Smooth muscle cell (in vitro differentiated cells): ENCODE results near the gene FAM78B. TPM values are rescaled to one million over a fixed set of nuclear protein-coding genes. Genes with fewer than 3 reads are reported as not detected.

ENCODE experiments used
- DNase-seq: peaks from one replicate; lab custom pipeline; 2025; ENCODE audit not compliant: unreplicated experiment; lab: John Stamatoyannopoulos, UW
- H2AFZ ChIP-seq: fragments of 200-600 bp; sonication (generic); 2 replicates; pipeline ENCODE4 v1.6.0; 2016; ENCODE audit warnings: antibody characterized with exemption, low read depth, mild to moderate bottlenecking
- H3F3A ChIP-seq: fragments of 200-600 bp; sonication (generic); 2 replicates; pipeline ENCODE4 v1.6.0; 2017; ENCODE audit warnings: antibody characterized with exemption, low read depth
- H3K27ac ChIP-seq: fragments of 200-600 bp; sonication (generic); 2 replicates; pipeline ENCODE4 v1.5.1; 2016; ENCODE audit warnings: low read depth, mild to moderate bottlenecking
- H3K27me3 ChIP-seq: fragments of 200-600 bp; sonication (generic); 2 replicates; pipeline ENCODE4 v1.6.1; 2016; ENCODE audit warnings: low read depth, mild to moderate bottlenecking
- H3K36me3 ChIP-seq: fragments of 200-600 bp; sonication (generic); 2 replicates; pipeline ENCODE4 v1.5.1; 2016; ENCODE audit warnings: low read depth
- H3K4me1 ChIP-seq: fragments of 200-600 bp; sonication (generic); 2 replicates; pipeline ENCODE4 v1.5.1; 2016; ENCODE audit warnings: low read depth
- H3K4me2 ChIP-seq: fragments of 200-600 bp; sonication (generic); 2 replicates; pipeline ENCODE4 v1.6.0; 2016; ENCODE audit warnings: mild to moderate bottlenecking
- H3K4me3 ChIP-seq: fragments of 200-600 bp; sonication (generic); 2 replicates; pipeline ENCODE4 v1.5.1; 2016; ENCODE audit warnings: mild to moderate bottlenecking
- H3K79me2 ChIP-seq: fragments of 200-600 bp; sonication (generic); 2 replicates; pipeline ENCODE4 v1.6.0; 2016; ENCODE audit warnings: low read depth, mild to moderate bottlenecking
- H3K9ac ChIP-seq: fragments of 200-600 bp; sonication (generic); 2 replicates; pipeline ENCODE4 v1.6.0; 2016; ENCODE audit warnings: low read depth
- H3K9me3 ChIP-seq: fragments of 200-600 bp; sonication (generic); replicated peaks from 2 replicates; pipeline ENCODE4 v1.5.1; 2016; ENCODE audit warnings: low read depth
- H4K20me1 ChIP-seq: fragments of 200-600 bp; sonication (generic); 2 replicates; pipeline ENCODE4 v1.6.0; 2016; ENCODE audit warnings: low read depth
- CTCF ChIP-seq: fragments of 200-600 bp; sonication (generic); IDR thresholded peaks from 2 replicates; pipeline ENCODE4 v1.5.1; 2017; ENCODE audit warnings: borderline replicate concordance, mild to moderate bottlenecking, antibody characterized with exemption; ENCODE audit not compliant: insufficient read depth, poor library complexity, severe bottlenecking
- WGBS: methylation state at CpG from one replicate; pipeline ENCODE4 v1.1.7; 2016; ENCODE audit warnings: low lambda C conversion rate; 5-methylcytosine and 5-hydroxymethylcytosine counted together
- polyA plus RNA-seq: library from polyadenylated mRNA; unstranded; fragments of >200 nt; fragmentation: Nextera tagmentation; extraction: Ambion mirVana; gene quantifications from 2 replicates; pipeline ENCODE4 v1.2.1, GENCODE V29; 2016
- total RNA-seq: library from RNA; depleted of rRNA; stranded (reverse); fragments of >200 nt; gene quantifications from 2 replicates; pipeline ENCODE4 v1.2.3, GENCODE V29; 2014

Gene FAM78B
- total and polyA plus RNA-seq, 2 experiments from 2014 or later: 0.27 TPM; not detected in 1

- Histone ChIP-seq H3K4me2 (no peak overlapping the region), H3K79me2 (no peaks in the 10 kb centered on the region), H3K27me3 (no peaks in the 10 kb centered on the region), H3K9me3 (no peaks in the 10 kb centered on the region), H3K4me1 (no peaks in the 10 kb centered on the region), H3K36me3 (no peaks in the 10 kb centered on the region), H4K20me1 (no peaks in the 10 kb centered on the region), H3K9ac (no peak overlapping the region), H3K27ac (no peak overlapping the region), H3K4me3 (no peak overlapping the region), H3F3A (no peaks in the 10 kb centered on the region), H2AFZ (no peak overlapping the region)
- no peak for TF ChIP-seq CTCF
- DNase-seq: no peak
- WGBS: 94% methylated on average over 11 of the region's 11 CpGs
Observed at GRCh38 chr1:166032572-166033371, 134.0 kb downstream of the FAM78B start.

- Histone ChIP-seq H3F3A (no peaks in the 10 kb centered on the region), H3K36me3 (no peaks in the 10 kb centered on the region), H3K27ac (no peak overlapping the region), H3K4me2 (no peak overlapping the region), H4K20me1 (no peaks in the 10 kb centered on the region), H3K9me3 (no peaks in the 10 kb centered on the region), H3K4me1 (no peaks in the 10 kb centered on the region), H3K27me3 (no peaks in the 10 kb centered on the region), H3K9ac (no peak overlapping the region), H2AFZ (no peak overlapping the region), H3K4me3 (no peak overlapping the region), H3K79me2 (no peaks in the 10 kb centered on the region)
- WGBS: 94% methylated on average over 1 of the region's 1 CpG
- no peak for TF ChIP-seq CTCF
- DNase-seq: no peak
Observed at GRCh38 chr1:166031932-166032571, 134.7 kb downstream of the FAM78B start.

GRCh38 chr1:166029196-166029945 lies 137.4 kb downstream of the FAM78B start:
- Histone ChIP-seq H3K27ac (no peak overlapping the region), H3K27me3 (peaks cover 14% of the 10 kb centered on the region), H3K4me3 (no peak overlapping the region), H3K9me3 (no peaks in the 10 kb centered on the region), H3F3A (no peaks in the 10 kb centered on the region), H3K9ac (no peak overlapping the region), H3K36me3 (no peaks in the 10 kb centered on the region), H4K20me1 (no peaks in the 10 kb centered on the region), H2AFZ (no peak overlapping the region), H3K79me2 (no peaks in the 10 kb centered on the region), H3K4me1 (no peaks in the 10 kb centered on the region), H3K4me2 (no peak overlapping the region)
- no peak for DNase-seq
- WGBS: 79% methylated on average over 4 of the region's 4 CpGs
- no peak for TF ChIP-seq CTCF
